ENCODE results near the gene KLHL11.

Gene KLHL11

DNA sequence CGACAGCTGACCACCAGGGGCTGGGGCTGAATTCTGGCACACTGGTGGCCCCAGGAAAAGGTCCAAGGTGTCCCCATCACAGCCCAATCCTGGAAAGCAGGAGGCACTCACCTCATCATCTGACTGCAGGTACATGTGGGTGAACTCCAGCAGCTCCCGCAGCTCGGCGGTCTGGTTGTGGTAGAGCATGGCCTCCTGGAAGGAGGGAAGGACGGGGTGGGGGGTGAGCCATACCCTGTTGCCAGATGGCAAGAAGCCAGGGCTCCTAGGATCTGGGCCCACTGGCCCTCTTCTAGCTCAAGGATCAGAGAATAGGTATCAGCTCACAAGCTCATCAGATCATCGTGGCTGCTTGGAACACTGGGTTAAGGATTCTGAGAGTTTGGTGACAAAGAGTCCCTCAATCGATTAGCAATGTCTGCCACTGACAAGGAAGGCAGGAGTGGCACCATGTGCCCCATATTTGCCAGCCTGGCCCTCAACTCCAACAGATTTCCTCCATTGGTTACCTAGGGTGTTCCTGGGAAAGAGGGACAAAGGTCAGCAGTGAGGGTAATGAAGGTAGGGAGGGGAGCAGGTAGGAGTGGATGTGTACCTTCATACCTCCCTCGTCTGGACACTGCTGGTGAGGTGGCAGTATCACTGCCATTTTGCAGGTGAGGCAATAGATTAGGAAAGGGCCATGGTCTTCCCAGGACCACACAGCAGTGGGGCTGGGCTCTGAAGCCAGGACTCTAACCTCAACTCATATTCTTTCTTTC lies 58.4 kb downstream of the KLHL11 start:
- Histone ChIP-seq H3K36me3 (ENCODE audit: insufficient read depth, low read length) (no peaks in the 10 kb centered on the region), H3K27me3 (ENCODE audit: insufficient read depth, low read length) (peaks cover 7% of the 10 kb centered on the region; the same call in 1 of the 2 replicates), H3K79me2 (ENCODE audit: insufficient read depth, low read length) (no peaks in the 10 kb centered on the region), H3K4me1 (ENCODE audit: insufficient read depth, low read length, severe bottlenecking) (peaks cover 16% of the 10 kb centered on the region), H3K9ac (ENCODE audit: low read length) (no peak overlapping the region), H3K9me2 (ENCODE audit: low read depth, low read length) (no peaks in the 10 kb centered on the region), H3F3A (ENCODE audit: insufficient read depth, low read length) (no peaks in the 10 kb centered on the region), H3K4me3 (ENCODE audit: low read depth, low read length, poor library complexity, severe bottlenecking) (no peak overlapping the region), H2AFZ (ENCODE audit: low read length) (no peak overlapping the region), H4K20me1 (ENCODE audit: insufficient read depth, low read length) (no peaks in the 10 kb centered on the region), H3K4me2 (ENCODE audit: low read length) (no peak overlapping the region), H3K27ac (ENCODE audit: low read depth, low read length, poor library complexity, severe bottlenecking) (no peak overlapping the region), H3K9me3 (ENCODE audit: low read length) (no peaks in the 10 kb centered on the region)
- no peak for TF ChIP-seq EZH2 (IDR thresholded peaks at IDR 0.05; ENCODE audit: borderline replicate concordance, low read length)
- no peak for TF ChIP-seq CTCF (IDR thresholded peaks at IDR 0.05; ENCODE audit: low read length)

All from OCI-LY1 (cell line).